NT2/D1 (cell line): ENCODE data around the gene KLF13.

Experiments
- DNase-seq: peaks from one replicate; pipeline ENCODE4 v3.0.0-alpha.2; 2011; ENCODE audit warnings: low read depth, low spot score
- H3K27me3 ChIP-seq: 2 replicates; pipeline ENCODE4 v1.6.0; 2011; ENCODE audit warnings: mild to moderate bottlenecking; ENCODE audit not compliant: insufficient read length, insufficient read depth
- H3K36me3 ChIP-seq: 2 replicates; pipeline ENCODE4 v1.6.1; 2011; ENCODE audit warnings: mild to moderate bottlenecking, low read length, mixed read lengths; ENCODE audit not compliant: insufficient read depth, insufficient read length
- H3K4me1 ChIP-seq: 2 replicates; pipeline ENCODE4 v1.5.1; 2011; ENCODE audit not compliant: insufficient read depth, insufficient read length
- H3K4me3 ChIP-seq: 2 replicates; pipeline ENCODE4 v1.5.1; 2011; ENCODE audit warnings: low read depth; ENCODE audit not compliant: insufficient read length
- H3K9ac ChIP-seq: 2 replicates; pipeline ENCODE4 v1.6.0; 2011; ENCODE audit warnings: low read depth; ENCODE audit not compliant: insufficient read length
- H3K9me3 ChIP-seq: 2 replicates; pipeline ENCODE4 v1.5.1; 2011; ENCODE audit warnings: mild to moderate bottlenecking, low read length; ENCODE audit not compliant: insufficient read depth
- SUZ12 ChIP-seq: IDR thresholded peaks from 2 replicates; pipeline ENCODE4 v1.6.1; 2011; ENCODE audit not compliant: insufficient read length, insufficient read depth; ENCODE audit errors: extremely low read depth
- YY1 ChIP-seq: IDR thresholded peaks from 2 replicates; pipeline ENCODE4 v1.6.1; 2011; ENCODE audit not compliant: insufficient read length, insufficient read depth
- ZNF274 ChIP-seq: IDR thresholded peaks from 2 replicates; pipeline ENCODE4 v1.6.1; 2011; ENCODE audit warnings: mild to moderate bottlenecking, low read depth, low read length

Gene KLF13

GRCh38 chr15:31365655-31366127 is 39.1 kb downstream of the KLF13 start:
- TF ChIP-seq ZNF274 (no peak), YY1 (no peak), SUZ12 (no peak)
- peak; percentile 38 for DNase-seq
- Histone ChIP-seq H3K36me3 (no peaks in the 10 kb centered on the region), H3K27me3 (no peaks in the 10 kb centered on the region), H3K4me3 (peak overlapping the region; percentile 21), H3K9me3 (peaks cover 18% of the 10 kb centered on the region; the same call in 1 of the 2 replicates), H3K9ac (peak overlapping the region; percentile 67), H3K4me1 (peaks cover 20% of the 10 kb centered on the region)

DNA sequence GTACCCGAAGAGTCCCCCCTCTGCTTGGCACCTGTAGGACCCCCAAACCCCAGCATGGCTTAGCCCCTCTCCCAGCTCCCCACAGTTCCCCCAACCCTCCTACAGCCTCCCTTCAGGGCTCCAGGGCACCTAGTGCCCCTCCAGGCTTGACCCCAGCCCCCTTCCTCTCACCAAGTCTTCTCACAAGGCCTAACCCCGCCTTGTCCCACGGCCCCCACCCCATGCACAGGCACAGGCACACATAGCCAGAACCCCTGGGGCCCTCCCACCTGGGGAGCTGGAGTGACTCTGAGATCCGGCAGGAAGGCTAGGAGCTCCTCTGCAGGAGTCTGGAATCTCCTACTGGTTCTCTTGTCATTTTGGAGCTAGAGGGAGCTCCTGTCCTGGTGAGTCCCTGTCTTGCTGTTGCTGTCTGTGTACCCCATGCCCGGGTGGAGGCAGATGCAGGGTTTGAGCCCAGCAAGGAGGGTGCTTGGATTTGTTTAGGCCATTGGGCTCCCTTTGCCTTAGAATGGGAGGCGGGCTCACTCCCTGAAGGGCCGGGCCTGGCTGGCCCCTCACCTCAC is 39.6 kb downstream of the KLF13 start:
- Histone ChIP-seq H3K4me3 (no peak overlapping the region), H3K9ac (peak overlapping the region; percentile 36), H3K4me1 (peaks cover 15% of the 10 kb centered on the region), H3K36me3 (no peaks in the 10 kb centered on the region), H3K27me3 (no peaks in the 10 kb centered on the region), H3K9me3 (peaks cover 18% of the 10 kb centered on the region; the same call in 1 of the 2 replicates)
- DNase-seq, result no peak
- TF ChIP-seq ZNF274 (no peak), YY1 (no peak), SUZ12 (no peak)

- no peak for DNase-seq
- H3K9ac ChIP-seq, result peak overlapping the region; percentile 36
- TF ChIP-seq ZNF274 (no peak), SUZ12 (no peak)
- peaks cover 18% of the 10 kb centered on the region; the same call in 1 of the 2 replicates for H3K9me3 ChIP-seq
- H3K4me1 ChIP-seq, result peaks cover 18% of the 10 kb centered on the region
- H3K36me3 ChIP-seq, result no peaks in the 10 kb centered on the region
- no peak overlapping the region for H3K4me3 ChIP-seq
- no peaks in the 10 kb centered on the region for H3K27me3 ChIP-seq
These were observed 40.5 kb downstream of the KLF13 start for GRCh38 chr15:31367021-31367729.

DNA sequence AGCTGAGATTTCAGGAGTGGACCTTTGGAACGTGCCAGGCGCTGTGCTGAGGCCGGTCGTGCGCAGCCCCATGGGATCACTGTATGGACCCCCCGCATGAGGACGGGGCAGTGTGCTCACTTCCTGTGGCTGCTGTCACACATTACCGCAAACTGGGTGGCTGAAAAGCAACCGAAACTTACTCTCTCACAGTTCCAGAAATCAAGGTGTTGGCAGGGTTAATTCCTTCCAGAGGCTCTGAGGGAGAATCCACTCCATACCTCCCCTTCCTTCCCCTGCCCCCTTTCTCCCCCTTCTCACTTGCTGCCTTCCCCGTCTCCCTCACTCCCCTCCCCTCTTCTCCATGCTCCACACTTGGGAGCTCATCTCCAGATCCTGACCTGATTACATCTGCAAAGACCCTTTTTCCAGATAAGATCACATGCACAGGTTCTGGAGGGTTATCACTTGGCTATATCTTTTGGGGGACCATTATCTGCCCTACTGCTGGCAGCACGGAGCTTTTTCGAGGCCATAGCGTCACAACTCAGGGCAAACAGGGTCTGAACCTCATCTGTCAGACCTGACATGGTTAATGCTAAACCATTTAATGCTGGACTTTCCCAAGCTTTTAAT is 41.2 kb downstream of the KLF13 start:
- Histone ChIP-seq H3K9ac (no peak overlapping the region), H3K9me3 (peaks cover 18% of the 10 kb centered on the region; the same call in 1 of the 2 replicates), H3K4me3 (no peak overlapping the region), H3K27me3 (no peaks in the 10 kb centered on the region), H3K36me3 (no peaks in the 10 kb centered on the region), H3K4me1 (peaks cover 19% of the 10 kb centered on the region)
- DNase-seq, result no peak
- no peak for TF ChIP-seq ZNF274
- no peak for TF ChIP-seq SUZ12
- TF ChIP-seq YY1, result no peak

DNA sequence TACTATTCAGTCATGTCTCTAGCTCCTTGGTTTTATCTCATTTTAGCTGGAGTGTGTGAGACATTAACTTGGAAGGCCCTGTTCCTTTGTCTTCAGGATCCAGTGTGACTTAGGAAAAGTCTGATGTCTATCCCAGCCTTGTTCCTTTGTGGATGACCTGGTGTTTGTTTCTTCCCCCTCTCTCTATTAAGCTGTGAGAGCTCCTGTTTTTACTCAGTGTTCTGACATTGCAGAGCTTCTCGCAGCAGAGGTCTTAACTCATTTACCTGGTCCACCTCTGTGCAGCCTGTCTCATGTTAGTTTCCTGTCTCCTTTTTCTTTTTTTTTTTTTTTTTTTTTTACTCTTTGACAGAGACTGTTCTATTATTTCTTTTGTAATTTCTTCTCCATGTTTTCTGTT is 43.1 kb downstream of the KLF13 start:
- Histone ChIP-seq H3K27me3 (no peaks in the 10 kb centered on the region), H3K4me1 (peaks cover 29% of the 10 kb centered on the region), H3K9ac (no peak overlapping the region), H3K4me3 (no peak overlapping the region), H3K9me3 (peaks cover 18% of the 10 kb centered on the region; the same call in 1 of the 2 replicates), H3K36me3 (no peaks in the 10 kb centered on the region)
- no peak for DNase-seq
- TF ChIP-seq SUZ12, result no peak
- no peak for TF ChIP-seq YY1
- TF ChIP-seq ZNF274, result no peak

GRCh38 chr15:31371520-31372240 is 45.0 kb downstream of the KLF13 start:
- peaks cover 23% of the 10 kb centered on the region for H3K4me1 ChIP-seq
- H3K27me3 ChIP-seq, result no peaks in the 10 kb centered on the region
- no peak for DNase-seq
- H3K4me3 ChIP-seq, result no peak overlapping the region
- H3K36me3 ChIP-seq, result no peaks in the 10 kb centered on the region
- no peak overlapping the region for H3K9ac ChIP-seq
- H3K9me3 ChIP-seq, result peaks cover 18% of the 10 kb centered on the region; the same call in 1 of the 2 replicates
- TF ChIP-seq SUZ12 (no peak), YY1 (no peak), ZNF274 (no peak)

- no peaks in the 10 kb centered on the region for H3K36me3 ChIP-seq
- peaks cover 18% of the 10 kb centered on the region; the same call in 1 of the 2 replicates for H3K9me3 ChIP-seq
- peak; percentile 69 for DNase-seq
- H3K27me3 ChIP-seq, result no peaks in the 10 kb centered on the region
- H3K9ac ChIP-seq, result no peak overlapping the region
- TF ChIP-seq YY1 (no peak), ZNF274 (no peak), SUZ12 (no peak)
- peaks cover 22% of the 10 kb centered on the region for H3K4me1 ChIP-seq
- H3K4me3 ChIP-seq, result no peak overlapping the region
These were observed 46.0 kb downstream of the KLF13 start for GRCh38 chr15:31372635-31373091.
